GM23338 (cell line): ENCODE measurements around the gene YIPF1. TPM values are rescaled to one million over a fixed set of nuclear protein-coding genes. Genes with fewer than 3 reads are reported as not detected.
"Not testable (repeated sequence)": the region's sequence is repeated elsewhere in the genome, so short reads cannot be mapped to it uniquely, and the experiment has no call there.

Experiments used
- ATAC-seq: fragments of 200-7000 bp; cut with Tn5 transposase; 3 replicates; pipeline ENCODE4 v1.9.1; 2020
- DNase-seq: peaks from one replicate; pipeline ENCODE4 v3.0.0-alpha.2; 2015; ENCODE audit warnings: low spot score
- H2AFZ ChIP-seq: fragments of 200-600 bp; sonication (generic); 2 replicates; pipeline ENCODE4 v1.8.0; 2016; ENCODE audit warnings: antibody characterized with exemption, mild to moderate bottlenecking, moderate library complexity
- H3F3A ChIP-seq: fragments of 200-600 bp; sonication (generic); replicated peaks from 2 replicates; pipeline ENCODE4 v1.8.0; 2017; ENCODE audit warnings: antibody characterized with exemption, mixed run types, low read depth
- H3K27ac ChIP-seq: fragments of 200-600 bp; sonication (generic); 2 replicates; pipeline ENCODE4 v1.6.1; 2016; ENCODE audit warnings: low read depth
- H3K27me3 ChIP-seq: fragments of 200-600 bp; sonication (generic); 2 replicates; pipeline ENCODE4 v1.8.0; 2016; ENCODE audit warnings: mild to moderate bottlenecking, mixed run types, moderate library complexity; ENCODE audit not compliant: insufficient read depth
- H3K36me3 ChIP-seq: fragments of 200-600 bp; sonication (generic); 2 replicates; pipeline ENCODE4 v1.8.0; 2016; ENCODE audit warnings: mild to moderate bottlenecking; ENCODE audit not compliant: insufficient read depth
- H3K4me1 ChIP-seq: fragments of 200-600 bp; sonication (generic); 2 replicates; pipeline ENCODE4 v1.8.0; 2016; ENCODE audit warnings: mild to moderate bottlenecking, moderate library complexity; ENCODE audit not compliant: insufficient read depth
- H3K4me2 ChIP-seq: fragments of 200-600 bp; sonication (generic); 2 replicates; pipeline ENCODE4 v1.7.1; 2017; ENCODE audit warnings: mixed run types
- H3K4me3 ChIP-seq: fragments of 200-600 bp; sonication (generic); 2 replicates; pipeline ENCODE4 v1.6.1; 2016; ENCODE audit warnings: mixed run types
- H3K79me2 ChIP-seq: fragments of 200-600 bp; sonication (generic); replicated peaks from 2 replicates; pipeline ENCODE4 v1.8.0; 2017; ENCODE audit warnings: mild to moderate bottlenecking; ENCODE audit not compliant: insufficient read depth
- H3K9me2 ChIP-seq: fragments of 200-600 bp; sonication (generic); 2 replicates; pipeline ENCODE4 v1.8.0; 2017; ENCODE audit not compliant: insufficient read depth
- H4K20me1 ChIP-seq: fragments of 200-600 bp; sonication (generic); replicated peaks from 2 replicates; pipeline ENCODE4 v1.8.0; 2017; ENCODE audit warnings: mild to moderate bottlenecking; ENCODE audit not compliant: insufficient read depth
- H3K27ac Mint-ChIP-seq: 2 replicates; pipeline ENCODE4 v1.8.0; 2020; ENCODE audit warnings: inconsistent platforms, mild to moderate bottlenecking, moderate library complexity, mixed read lengths
- H3K27me3 Mint-ChIP-seq: 3 replicates; pipeline ENCODE4 v1.8.0; 2022; ENCODE audit warnings: low read depth, mild to moderate bottlenecking, moderate library complexity, mixed read lengths, inconsistent platforms; ENCODE audit not compliant: insufficient read depth, poor library complexity
- H3K36me3 Mint-ChIP-seq: 3 replicates; pipeline ENCODE4 v1.8.0; 2021; ENCODE audit warnings: low read depth, mild to moderate bottlenecking, inconsistent platforms, moderate library complexity, mixed read lengths
- H3K4me1 Mint-ChIP-seq: 3 replicates; pipeline ENCODE4 v1.8.0; 2020; ENCODE audit warnings: mild to moderate bottlenecking, inconsistent platforms, mixed read lengths
- H3K4me3 Mint-ChIP-seq: 3 replicates; pipeline ENCODE4 v1.8.0; 2021; ENCODE audit warnings: moderate library complexity, mild to moderate bottlenecking, inconsistent platforms, mixed read lengths
- H3K9me3 Mint-ChIP-seq: 3 replicates; pipeline ENCODE4 v1.8.0; 2020; ENCODE audit warnings: moderate library complexity, mild to moderate bottlenecking, inconsistent platforms, mixed read lengths
- CREB1 ChIP-seq: fragments of 250-450 bp; sonication (Bioruptor Pico); IDR thresholded peaks from 2 replicates; pipeline ENCODE4 v1.5.0; 2020; ENCODE audit warnings: low read depth, mild to moderate bottlenecking, moderate library complexity
- EZH2 ChIP-seq: fragments of 200-600 bp; sonication (generic); IDR thresholded peaks from one replicate; pipeline ENCODE4 v1.8.0; 2017; ENCODE audit warnings: antibody characterized with exemption, mild to moderate bottlenecking, low read depth; ENCODE audit not compliant: unreplicated experiment
- EZH2phosphoT487 ChIP-seq: fragments of 200-600 bp; sonication (generic); IDR thresholded peaks from one replicate; pipeline ENCODE4 v1.8.1; 2018; ENCODE audit warnings: antibody characterized with exemption; ENCODE audit not compliant: unreplicated experiment
- POLR2AphosphoS5 ChIP-seq: IDR thresholded peaks from 2 replicates; pipeline ENCODE4 v1.6.1; 2016; ENCODE audit warnings: antibody characterized with exemption, low read depth
- ZNF114 ChIP-seq: fragments of 250-450 bp; sonication (Bioruptor Pico); IDR thresholded peaks from 2 replicates; pipeline ENCODE4 v1.5.0; 2020; ENCODE audit warnings: mild to moderate bottlenecking, moderate library complexity
- polyA plus RNA-seq: library from polyadenylated mRNA; unstranded; fragments of >200 nt; fragmentation: Nextera tagmentation; extraction: Ambion mirVana; gene quantifications from 2 replicates; pipeline ENCODE4 v1.2.1, GENCODE V29; 2016
- total RNA-seq: library from RNA; depleted of rRNA; stranded (reverse); fragments of >200 nt; shearing (Covaris generic); gene quantifications from 2 replicates; pipeline ENCODE4 v1.2.3, GENCODE V29; 2014
- TF ChIP-seq, protein P1 (sequence below), 2 experiments: fragments of 200-600 bp in 1 of 2; sonication (generic) in 1 of 2; conservative IDR thresholded peaks; 2 replicates each; pipeline versions ENCODE4 v1.5.1 to v1.6.1; 2016 to 2017; ENCODE audit warnings: antibody characterized with exemption in 2 of 2, low read depth in 2 of 2, mild to moderate bottlenecking in 2 of 2, moderate library complexity in 1 of 2
- TF ChIP-seq, protein P2 (sequence below): IDR thresholded peaks from 2 replicates; pipeline ENCODE4 v1.6.1; 2016; ENCODE audit warnings: antibody characterized with exemption

Gene YIPF1
- total and polyA plus RNA-seq, 2 experiments from 2014 or later: 14.1 to 24.0 TPM

DNA sequence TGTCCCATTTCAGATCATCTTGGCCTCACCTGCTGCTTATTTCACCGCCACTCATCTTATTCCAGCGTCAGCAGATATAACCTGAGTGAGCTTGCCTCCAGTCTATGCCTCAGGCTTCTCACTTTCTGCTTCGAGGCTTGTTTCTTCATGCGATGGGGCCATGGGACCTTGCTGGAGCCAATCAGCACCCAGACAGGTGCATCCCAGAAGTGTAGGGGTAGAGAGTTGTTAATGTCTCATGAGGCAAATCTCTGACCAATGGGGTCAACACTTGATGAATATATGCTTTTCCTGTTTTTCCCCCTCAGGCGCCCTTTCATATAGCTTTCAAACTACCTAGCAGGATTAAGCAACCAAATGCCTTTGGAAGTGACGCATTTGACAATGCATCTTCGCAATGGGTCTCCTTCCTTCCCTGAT lies 935 bp upstream of the YIPF1 start:
- Mint-ChIP-seq H3K27me3 (peaks cover 10% of the 10 kb centered on the region), H3K27ac (no peak overlapping the region), H3K9me3 (no peaks in the 10 kb centered on the region), H3K4me3 (peak overlapping the region; percentile 98), H3K4me1 (peaks cover 10% of the 10 kb centered on the region; the same call in 2 of the 3 replicates), H3K36me3 (peaks cover 3% of the 10 kb centered on the region; the same call in 2 of the 3 replicates)
- H3K4me1 ChIP-seq: peaks cover 5% of the 10 kb centered on the region; the same call in 1 of the 2 replicates
- H3K9me2 ChIP-seq: no peaks in the 10 kb centered on the region
- no peaks in the 10 kb centered on the region; the same call in 1 of the 2 replicates for H3K36me3 ChIP-seq
- ATAC-seq (no peak), DNase-seq (no peak)
- TF ChIP-seq EZH2phosphoT487 (no peak), ZNF114 (CRISPR knock-in tag) (no peak), POLR2AphosphoS5 (no peak)
- no peaks in the 10 kb centered on the region; the same call in 1 of the 2 replicates for H3F3A ChIP-seq
- H3K79me2 ChIP-seq: no peaks in the 10 kb centered on the region
- H3K27me3 ChIP-seq: no peaks in the 10 kb centered on the region
- peak overlapping the region; percentile 80 for H3K4me3 ChIP-seq
- H3K4me2 ChIP-seq: peak overlapping the region; percentile 72
- no peaks in the 10 kb centered on the region for H4K20me1 ChIP-seq
- peak overlapping the region; percentile 88 for H2AFZ ChIP-seq
- H3K27ac ChIP-seq: no peak overlapping the region

DNA sequence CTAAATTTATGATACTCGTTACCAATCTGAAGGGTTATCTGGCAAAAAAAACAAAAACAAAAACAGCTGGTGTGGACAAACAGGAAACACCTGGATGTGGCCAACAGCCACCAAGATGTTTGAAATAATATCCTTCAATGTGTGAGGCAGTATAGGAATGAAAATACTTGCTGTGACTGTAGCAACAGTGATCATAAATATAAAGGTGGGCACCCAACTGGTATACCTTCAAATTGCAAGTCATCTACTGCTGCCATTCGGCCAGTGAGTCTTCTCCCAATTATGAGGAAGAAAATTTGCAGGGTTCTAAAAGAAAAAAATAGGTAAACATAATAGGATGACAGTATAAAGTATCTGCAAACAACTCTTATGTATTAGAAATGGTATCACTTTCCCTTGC lies 916 bp downstream of the YIPF1 start:
- Mint-ChIP-seq H3K4me1 (peaks cover 10% of the 10 kb centered on the region; the same call in 2 of the 3 replicates), H3K36me3 (peaks cover 3% of the 10 kb centered on the region; the same call in 2 of the 3 replicates), H3K27ac (no peak overlapping the region; the same call in 1 of the 2 replicates), H3K4me3 (peak overlapping the region; percentile 98), H3K9me3 (no peaks in the 10 kb centered on the region), H3K27me3 (peaks cover 10% of the 10 kb centered on the region)
- Histone ChIP-seq H2AFZ (no peak overlapping the region), H3K9me2 (no peaks in the 10 kb centered on the region), H3K4me3 (peak overlapping the region; percentile 80), H3F3A (no peaks in the 10 kb centered on the region; the same call in 1 of the 2 replicates), H3K36me3 (no peaks in the 10 kb centered on the region; the same call in 1 of the 2 replicates), H3K27ac (no peak overlapping the region), H3K79me2 (no peaks in the 10 kb centered on the region), H4K20me1 (no peaks in the 10 kb centered on the region), H3K4me1 (peaks cover 5% of the 10 kb centered on the region; the same call in 1 of the 2 replicates), H3K27me3 (no peaks in the 10 kb centered on the region), H3K4me2 (peak overlapping the region; percentile 80)
- TF ChIP-seq EZH2 (no peak), CREB1 (CRISPR knock-in tag) (no peak)
- TF ChIP-seq, protein P1, sequence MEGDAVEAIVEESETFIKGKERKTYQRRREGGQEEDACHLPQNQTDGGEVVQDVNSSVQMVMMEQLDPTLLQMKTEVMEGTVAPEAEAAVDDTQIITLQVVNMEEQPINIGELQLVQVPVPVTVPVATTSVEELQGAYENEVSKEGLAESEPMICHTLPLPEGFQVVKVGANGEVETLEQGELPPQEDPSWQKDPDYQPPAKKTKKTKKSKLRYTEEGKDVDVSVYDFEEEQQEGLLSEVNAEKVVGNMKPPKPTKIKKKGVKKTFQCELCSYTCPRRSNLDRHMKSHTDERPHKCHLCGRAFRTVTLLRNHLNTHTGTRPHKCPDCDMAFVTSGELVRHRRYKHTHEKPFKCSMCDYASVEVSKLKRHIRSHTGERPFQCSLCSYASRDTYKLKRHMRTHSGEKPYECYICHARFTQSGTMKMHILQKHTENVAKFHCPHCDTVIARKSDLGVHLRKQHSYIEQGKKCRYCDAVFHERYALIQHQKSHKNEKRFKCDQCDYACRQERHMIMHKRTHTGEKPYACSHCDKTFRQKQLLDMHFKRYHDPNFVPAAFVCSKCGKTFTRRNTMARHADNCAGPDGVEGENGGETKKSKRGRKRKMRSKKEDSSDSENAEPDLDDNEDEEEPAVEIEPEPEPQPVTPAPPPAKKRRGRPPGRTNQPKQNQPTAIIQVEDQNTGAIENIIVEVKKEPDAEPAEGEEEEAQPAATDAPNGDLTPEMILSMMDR (conservative IDR thresholded peaks at IDR 0.05; ENCODE audit: low read depth in 2 of 2): no peak
- TF ChIP-seq, protein P2, sequence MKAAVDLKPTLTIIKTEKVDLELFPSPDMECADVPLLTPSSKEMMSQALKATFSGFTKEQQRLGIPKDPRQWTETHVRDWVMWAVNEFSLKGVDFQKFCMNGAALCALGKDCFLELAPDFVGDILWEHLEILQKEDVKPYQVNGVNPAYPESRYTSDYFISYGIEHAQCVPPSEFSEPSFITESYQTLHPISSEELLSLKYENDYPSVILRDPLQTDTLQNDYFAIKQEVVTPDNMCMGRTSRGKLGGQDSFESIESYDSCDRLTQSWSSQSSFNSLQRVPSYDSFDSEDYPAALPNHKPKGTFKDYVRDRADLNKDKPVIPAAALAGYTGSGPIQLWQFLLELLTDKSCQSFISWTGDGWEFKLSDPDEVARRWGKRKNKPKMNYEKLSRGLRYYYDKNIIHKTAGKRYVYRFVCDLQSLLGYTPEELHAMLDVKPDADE: no peak
- no peak for DNase-seq
- no peak for ATAC-seq

DNA sequence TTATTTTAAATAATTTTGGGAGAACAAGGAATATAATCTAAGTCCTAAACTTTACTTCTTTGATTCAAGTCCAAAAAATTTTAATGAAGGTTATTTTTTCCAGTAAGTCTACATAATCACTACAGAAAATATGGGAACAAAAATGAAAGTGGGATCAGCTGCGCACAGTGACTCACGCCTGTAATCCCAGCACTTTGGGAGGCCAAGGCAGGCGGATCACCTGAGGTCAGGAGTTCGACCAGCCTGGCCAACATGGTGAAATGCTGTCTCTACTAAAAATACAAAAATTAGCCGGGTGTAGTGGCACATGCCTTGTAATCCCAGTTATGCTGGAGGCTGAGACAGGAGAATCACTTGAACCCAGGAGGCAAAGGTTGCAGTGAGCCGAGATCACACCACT lies 6.0 kb downstream of the YIPF1 start:
- not testable (repeated sequence) for H4K20me1 ChIP-seq, H3K36me3 ChIP-seq, H3K9me2 ChIP-seq, H3K27ac Mint-ChIP-seq, H3K27ac ChIP-seq, ATAC-seq, H3K27me3 Mint-ChIP-seq, H3K79me2 ChIP-seq, H3K27me3 ChIP-seq, H2AFZ ChIP-seq, H3F3A ChIP-seq, DNase-seq, H3K9me3 Mint-ChIP-seq, H3K4me2 ChIP-seq, H3K4me3 ChIP-seq, H3K4me1 ChIP-seq, H3K4me1 Mint-ChIP-seq, H3K4me3 Mint-ChIP-seq
- H3K36me3 Mint-ChIP-seq: peaks cover 24% of the 10 kb centered on the region

DNA sequence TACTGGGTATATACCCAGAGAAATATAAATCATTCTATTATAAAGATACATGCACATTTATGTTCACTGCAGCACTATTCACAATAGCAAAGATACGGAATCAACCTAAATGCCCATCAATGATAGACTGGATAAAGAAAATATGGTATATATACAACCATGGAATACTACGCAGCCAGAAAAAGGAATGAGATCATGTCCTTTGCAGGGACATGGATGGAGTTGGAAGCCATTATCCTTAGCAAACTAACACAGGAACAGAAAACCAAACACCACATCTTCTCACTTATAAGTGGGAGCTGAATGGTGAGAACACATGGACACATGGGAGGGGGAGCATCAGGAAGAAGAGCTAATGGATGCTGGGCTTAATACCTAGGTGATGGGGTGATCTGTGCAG lies 7.7 kb downstream of the YIPF1 start:
- not testable (repeated sequence) for H2AFZ ChIP-seq, H3F3A ChIP-seq, H3K27ac Mint-ChIP-seq, H3K4me1 Mint-ChIP-seq, H3K4me3 ChIP-seq, H3K79me2 ChIP-seq, H4K20me1 ChIP-seq, DNase-seq, H3K9me3 Mint-ChIP-seq, ATAC-seq, H3K27me3 Mint-ChIP-seq, H3K4me1 ChIP-seq, H3K4me2 ChIP-seq, H3K27ac ChIP-seq, H3K4me3 Mint-ChIP-seq, H3K27me3 ChIP-seq, H3K36me3 ChIP-seq, H3K9me2 ChIP-seq
- peaks cover 25% of the 10 kb centered on the region for H3K36me3 Mint-ChIP-seq
